GM21360 (cell line): ENCODE results near the gene COBL.

ENCODE experiments used
- ATAC-seq: cut with Tn5 transposase; IDR thresholded peaks from one replicate; pipeline ENCODE4 v1.9.1; 2021; ENCODE audit warnings: mild to moderate bottlenecking, moderate library complexity; ENCODE audit not compliant: unreplicated experiment

COBL gene

GRCh38 chr7:51029701-51030191 lies 286.9 kb downstream of the COBL start:
- ATAC-seq, result no peak

GRCh38 chr7:51029131-51029530 lies 287.5 kb downstream of the COBL start:
- ATAC-seq, result no peak

GRCh38 chr7:51027935-51028830 lies 288.4 kb downstream of the COBL start:
- no peak for ATAC-seq

GRCh38 chr7:51027106-51027934 lies 289.3 kb downstream of the COBL start:
- ATAC-seq, result no peak

GRCh38 chr7:51026341-51026740 lies 290.3 kb downstream of the COBL start:
- no peak for ATAC-seq

- no peak for ATAC-seq
Measured at GRCh38 chr7:51025668-51026067, 290.9 kb downstream of the COBL start.

- no peak for ATAC-seq
Measured at GRCh38 chr7:51024867-51025266, 291.7 kb downstream of the COBL start.

- ATAC-seq, result no peak
Measured at GRCh38 chr7:51023547-51023946, 293.1 kb downstream of the COBL start.

- no peak for ATAC-seq
Measured at GRCh38 chr7:51022821-51023220, 293.8 kb downstream of the COBL start.

- no peak for ATAC-seq
Measured at GRCh38 chr7:51021906-51022570, 294.6 kb downstream of the COBL start.

GRCh38 chr7:51020944-51021343 lies 295.7 kb downstream of the COBL start:
- no peak for ATAC-seq

- no peak for ATAC-seq
Measured at GRCh38 chr7:51019891-51020870, 296.4 kb downstream of the COBL start.

- ATAC-seq, result no peak
Measured at GRCh38 chr7:51019191-51019844, 297.3 kb downstream of the COBL start.

GRCh38 chr7:51017576-51018535 lies 298.8 kb downstream of the COBL start:
- no peak for ATAC-seq

GRCh38 chr7:51016546-51016945 lies 300.1 kb downstream of the COBL start:
- no peak for ATAC-seq

GRCh38 chr7:51015581-51015980 lies 301.0 kb downstream of the COBL start:
- ATAC-seq, result no peak

GRCh38 chr7:51014811-51015210 lies 301.8 kb downstream of the COBL start:
- ATAC-seq, result no peak

GRCh38 chr7:51013861-51014511 lies 302.6 kb downstream of the COBL start:
- ATAC-seq, result no peak
